IPS DF 4.7 (cell line): Measurements from ENCODE around the gene CPN2.

Experiments used
- DNase-seq: peaks from one replicate; pipeline ENCODE4 v3.0.0-alpha.2; 2013; ENCODE audit warnings: low spot score; ENCODE audit errors: extremely low read depth

Gene CPN2

GRCh38 chr3:194355379-194355778, 4.3 kb upstream of the CPN2 start:
- no peak for DNase-seq

- DNase-seq, result no peak
Measured at GRCh38 chr3:194354315-194354714, 3.2 kb upstream of the CPN2 start.

GRCh38 chr3:194352667-194353246, 1.6 kb upstream of the CPN2 start:
- DNase-seq, result no peak

- DNase-seq, result no peak
Measured at GRCh38 chr3:194351952-194352536, 916 bp upstream of the CPN2 start.

GRCh38 chr3:194350726-194351071, 429 bp downstream of the CPN2 start:
- DNase-seq, result no peak

- no peak for DNase-seq
Measured at GRCh38 chr3:194348354-194348753, 2.8 kb downstream of the CPN2 start.

GRCh38 chr3:194346621-194347020, 4.5 kb downstream of the CPN2 start:
- DNase-seq, result no peak

- DNase-seq, result no peak
Measured at GRCh38 chr3:194346035-194346434, 5.1 kb downstream of the CPN2 start.

GRCh38 chr3:194344012-194344411, 7.1 kb downstream of the CPN2 start:
- DNase-seq, result no peak

- no peak for DNase-seq
Measured at GRCh38 chr3:194343561-194343893, 7.6 kb downstream of the CPN2 start.

GRCh38 chr3:194342861-194343560, 8.1 kb downstream of the CPN2 start:
- DNase-seq, result no peak

GRCh38 chr3:194340757-194341400, 10.2 kb downstream of the CPN2 start:
- no peak for DNase-seq

GRCh38 chr3:194339840-194340239, 11.3 kb downstream of the CPN2 start:
- no peak for DNase-seq

GRCh38 chr3:194339356-194339755, 11.8 kb downstream of the CPN2 start:
- no peak for DNase-seq

GRCh38 chr3:194337965-194338753, 13.0 kb downstream of the CPN2 start:
- DNase-seq, result no peak

- no peak for DNase-seq
Measured at GRCh38 chr3:194336601-194337355, 14.3 kb downstream of the CPN2 start.

- no peak for DNase-seq
Measured at GRCh38 chr3:194333981-194334320, 17.2 kb downstream of the CPN2 start.

GRCh38 chr3:194333212-194333980, 17.7 kb downstream of the CPN2 start:
- DNase-seq, result no peak

- no peak for DNase-seq
Measured at GRCh38 chr3:194332858-194333211, 18.3 kb downstream of the CPN2 start.

GRCh38 chr3:194330579-194330978, 20.5 kb downstream of the CPN2 start:
- DNase-seq, result no peak

- no peak for DNase-seq
Measured at GRCh38 chr3:194330160-194330559, 21.0 kb downstream of the CPN2 start.
